Prostate gland (tissue), 2 donors: ENCODE measurements around the gene RNF25.

Source experiments
- CTCF ChIP-seq, 4 experiments: fragments of 200-600 bp in 2 of 4; fragments of 450-650 bp in 2 of 4; sonication (generic) in 2 of 4; IDR thresholded peaks; 1 replicate in 3 of 4; 2 replicates in 1 of 4; pipeline ENCODE4 v1.5.1; 2016 to 2019; ENCODE audit warnings: antibody characterized with exemption in 4 of 4, mild to moderate bottlenecking in 2 of 4, moderate library complexity in 2 of 4
- POLR2A ChIP-seq: fragments of 450-650 bp; IDR thresholded peaks from one replicate; pipeline ENCODE4 v1.6.1; 2016; ENCODE audit warnings: antibody characterized with exemption, mild to moderate bottlenecking
- POLR2AphosphoS5 ChIP-seq: sonication (generic); formaldehyde crosslinking; IDR thresholded peaks from one replicate; pipeline ENCODE4 v1.6.1; 2017; ENCODE audit warnings: antibody characterized with exemption

GRCh38 chr2:218638372-218638771, 33.4 kb downstream of the RNF25 start:
- TF ChIP-seq CTCF (IDR thresholded peaks at IDR 0.05) = no peak
- TF ChIP-seq POLR2AphosphoS5 = no peak
- TF ChIP-seq POLR2A = no peak
